Stimulated activated CD4-positive, alpha-beta T cell treated with anti-CD3 and anti-CD28 coated beads, Interleukin-2, amount 100 ng/mL, for 24 hours (primary cell): ENCODE measurements around the gene CPNE5.

Experiments
- DNase-seq, 2 donors: peaks; one replicate each; pipeline ENCODE4 v3.0.0-alpha.2; 2020

The CPNE5 gene

DNA sequence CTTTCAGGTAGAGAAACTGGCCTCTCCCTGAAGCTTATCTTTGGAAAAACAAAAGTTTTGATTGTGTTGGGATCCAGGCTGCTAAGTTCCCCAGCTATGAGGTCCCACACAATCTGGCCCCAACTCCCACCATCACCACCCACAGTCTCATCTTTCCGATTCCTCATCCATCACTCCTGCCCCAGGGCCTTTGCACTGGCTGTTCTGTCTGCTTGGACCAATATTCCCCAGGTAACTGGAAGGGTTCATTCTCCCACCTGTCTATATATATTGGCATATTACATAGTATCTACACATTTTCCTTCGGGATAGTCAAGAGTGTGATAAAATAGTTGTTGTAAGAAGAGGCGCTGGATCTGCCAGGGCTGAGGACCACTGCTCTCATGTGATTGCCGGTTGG is 52.0 kb downstream of the CPNE5 start:
- no peak for DNase-seq

DNA sequence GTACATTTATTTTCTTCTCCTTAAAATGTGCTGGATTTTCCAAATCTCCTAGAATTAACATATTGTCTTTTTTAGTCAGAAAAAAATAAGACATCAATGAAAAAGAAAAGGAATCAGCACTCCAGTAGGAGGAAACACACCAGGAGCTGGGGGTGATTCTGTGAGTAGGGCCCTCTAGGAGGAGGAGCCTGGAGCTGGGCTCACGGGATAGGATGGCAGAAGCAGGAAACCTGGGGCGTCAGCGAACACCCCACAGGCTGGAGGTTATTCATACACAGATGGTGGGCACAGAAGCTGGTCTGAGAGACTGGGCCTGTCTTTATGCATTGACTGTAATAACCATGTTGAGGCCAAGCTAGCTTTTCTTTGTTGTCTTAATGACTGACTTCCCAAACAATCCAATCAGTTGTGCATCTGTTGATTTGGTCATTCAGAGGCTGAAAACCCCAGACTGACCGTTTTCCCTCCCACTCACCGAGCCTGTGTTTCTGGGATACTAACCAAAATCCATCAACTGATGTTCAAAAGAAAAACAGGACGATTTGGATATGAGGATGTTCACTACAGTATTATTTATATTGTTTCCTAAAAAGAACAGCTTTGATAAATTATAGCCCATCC is 53.1 kb downstream of the CPNE5 start:
- no peak for DNase-seq

DNA sequence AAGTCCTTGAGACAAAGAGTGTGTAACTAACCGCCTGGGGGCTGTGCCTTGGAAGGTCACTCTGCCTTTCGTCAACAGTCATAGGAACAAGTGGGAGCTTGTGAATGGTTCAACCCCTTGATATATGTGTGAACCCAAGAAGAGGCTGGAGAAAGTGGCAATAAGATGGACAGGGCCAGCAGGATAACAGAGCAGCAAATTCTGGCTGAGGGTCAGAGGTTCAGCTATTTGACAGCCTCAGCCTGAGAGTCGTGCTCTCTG is 54.9 kb downstream of the CPNE5 start:
- no peak for DNase-seq

DNA sequence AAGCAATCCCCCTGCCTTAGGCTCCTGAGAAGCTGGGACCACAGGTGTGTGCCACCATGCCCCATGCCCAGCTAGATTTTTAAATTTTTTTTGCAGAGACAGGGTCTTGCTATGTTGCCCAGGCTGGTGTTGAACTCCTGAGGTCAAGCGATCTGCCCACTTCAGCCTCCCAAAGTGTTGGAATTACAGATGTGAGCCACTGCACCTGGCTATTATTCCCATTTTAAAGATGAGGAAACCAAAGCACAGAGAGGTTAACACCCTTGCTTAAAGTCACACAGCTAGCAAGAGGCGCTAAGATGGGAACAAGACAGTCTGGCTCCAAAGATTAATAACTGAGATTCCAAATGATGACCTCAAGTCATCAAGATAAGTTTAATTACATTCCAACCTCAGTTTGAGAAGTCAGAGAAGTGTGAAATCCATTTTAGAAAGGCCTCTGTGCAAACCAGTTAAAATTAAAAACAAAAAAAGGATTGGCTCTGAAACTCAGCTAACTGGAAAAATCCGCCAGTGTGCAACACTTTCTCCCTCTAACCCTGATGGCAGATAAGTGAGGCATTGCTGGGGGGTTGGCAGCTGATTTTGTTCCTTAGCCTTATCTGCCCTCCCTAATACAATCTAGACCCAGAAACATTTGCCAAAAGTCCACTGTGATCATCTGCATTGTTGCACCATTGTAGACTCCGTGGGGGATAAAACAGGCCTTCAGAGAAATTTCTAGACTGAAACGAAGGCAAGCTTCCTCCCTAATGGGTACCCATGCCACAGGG is 55.5 kb downstream of the CPNE5 start:
- DNase-seq: no peak

DNA sequence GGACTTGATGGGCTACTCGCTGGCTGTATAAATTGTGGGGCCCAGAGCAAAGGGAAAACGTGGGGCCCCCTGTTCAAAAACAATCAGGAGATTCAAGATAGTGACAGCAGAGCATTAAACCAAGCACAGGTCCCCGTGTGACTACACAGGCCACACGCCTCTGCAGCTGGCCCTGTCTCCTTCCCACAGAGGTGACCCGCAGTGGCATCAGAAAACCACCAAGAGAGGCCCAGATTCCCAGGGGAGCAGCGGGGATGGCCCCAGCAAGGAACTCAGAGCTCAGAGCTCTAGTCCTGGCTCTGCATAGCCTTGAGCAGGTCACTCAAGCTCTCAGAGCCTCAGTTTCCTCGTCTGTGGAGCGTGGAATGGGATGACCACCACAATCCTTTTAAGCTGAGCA is 57.6 kb downstream of the CPNE5 start:
- DNase-seq: no peak

DNA sequence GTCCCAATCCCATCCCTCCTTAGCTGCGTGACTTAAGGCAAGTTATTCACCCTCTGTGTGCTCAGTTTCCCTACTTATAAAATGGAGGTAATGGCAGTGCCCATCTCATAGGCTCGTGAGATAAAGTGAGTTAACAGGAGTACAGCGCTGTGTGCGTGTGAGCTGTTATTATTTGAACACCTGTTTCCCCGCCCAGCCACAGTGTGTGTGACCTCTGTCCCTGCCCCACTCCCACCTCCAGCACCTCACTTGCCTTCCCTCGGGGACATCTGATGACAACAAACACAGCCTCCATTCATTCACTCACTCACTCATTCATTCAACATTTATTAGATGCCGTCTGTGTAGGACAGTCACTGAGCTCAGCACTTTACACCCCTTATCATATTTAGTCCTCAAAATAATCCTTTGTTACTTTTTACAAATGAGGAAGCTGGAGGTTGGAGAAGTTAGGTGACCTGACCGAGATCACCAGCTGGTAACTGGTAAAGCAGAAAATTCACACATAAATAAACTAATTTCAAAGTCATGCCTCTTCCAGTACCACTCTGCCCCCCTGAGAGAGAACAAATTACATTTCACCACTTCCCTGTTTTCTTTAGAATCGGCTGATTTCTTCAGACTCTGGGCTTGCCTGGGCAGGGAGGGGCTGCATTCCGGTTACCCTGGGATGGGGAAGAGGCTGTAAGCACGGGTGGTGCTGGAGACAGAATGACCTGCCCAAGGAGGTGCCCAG is 58.6 kb downstream of the CPNE5 start:
- DNase-seq: no peak

DNA sequence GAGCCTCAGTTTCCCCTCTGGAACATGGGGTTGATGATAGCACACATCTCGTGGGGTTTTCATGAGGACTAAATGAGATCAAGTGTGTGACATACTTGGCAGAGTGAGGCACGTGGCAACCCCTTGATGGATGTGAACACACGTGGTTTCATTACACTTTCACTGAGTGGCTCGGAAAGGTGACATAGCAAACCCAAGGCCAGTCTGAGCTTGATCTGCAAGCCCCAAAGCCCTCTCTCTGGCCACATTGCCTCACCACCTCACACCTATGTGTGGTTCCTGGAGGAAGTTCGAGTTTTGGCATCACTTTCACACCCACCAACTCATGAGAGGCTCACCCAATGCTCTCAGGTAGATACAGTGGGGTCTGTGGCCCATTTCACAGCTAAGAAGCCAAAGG is 60.0 kb downstream of the CPNE5 start:
- DNase-seq: no peak

DNA sequence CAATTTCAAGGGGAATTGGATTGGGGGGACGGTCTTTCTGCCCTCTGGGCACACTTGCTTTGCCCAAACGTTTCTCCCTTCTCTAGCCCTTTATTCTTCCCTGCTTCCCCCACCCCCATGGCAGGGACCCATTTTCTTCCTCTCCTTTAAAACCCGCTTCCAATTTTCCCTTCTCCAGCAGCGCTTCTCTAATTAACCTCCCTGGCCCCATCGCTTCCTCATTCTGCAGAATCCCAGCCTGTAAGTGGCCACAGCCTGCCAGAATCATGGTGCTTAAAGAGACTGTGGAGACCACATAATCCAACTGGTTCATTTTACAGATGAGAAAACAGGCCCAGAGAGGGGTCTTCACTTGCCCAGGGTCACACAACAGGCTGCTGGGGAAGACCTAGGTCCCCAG is 61.4 kb downstream of the CPNE5 start:
- no peak for DNase-seq

DNA sequence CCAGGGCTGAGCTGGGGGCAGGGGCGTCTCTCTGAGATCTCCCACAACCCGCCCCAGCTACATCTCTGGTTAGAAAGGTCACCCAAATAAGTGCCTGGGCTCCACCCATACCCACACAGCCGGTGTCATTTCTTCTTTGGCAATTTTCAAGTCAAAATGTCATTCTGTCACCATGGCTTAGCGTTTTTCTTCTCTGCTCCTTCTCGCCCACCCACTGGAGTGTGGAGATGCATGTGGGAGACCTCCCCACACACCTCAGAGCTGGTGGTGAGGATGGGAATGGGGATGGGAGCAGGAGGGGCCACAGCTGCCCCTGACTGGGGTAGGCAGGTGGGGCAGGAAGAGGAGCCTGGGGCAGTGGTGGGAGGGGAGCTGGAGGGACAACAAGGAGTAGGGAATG is 63.1 kb downstream of the CPNE5 start:
- DNase-seq: no peak

DNA sequence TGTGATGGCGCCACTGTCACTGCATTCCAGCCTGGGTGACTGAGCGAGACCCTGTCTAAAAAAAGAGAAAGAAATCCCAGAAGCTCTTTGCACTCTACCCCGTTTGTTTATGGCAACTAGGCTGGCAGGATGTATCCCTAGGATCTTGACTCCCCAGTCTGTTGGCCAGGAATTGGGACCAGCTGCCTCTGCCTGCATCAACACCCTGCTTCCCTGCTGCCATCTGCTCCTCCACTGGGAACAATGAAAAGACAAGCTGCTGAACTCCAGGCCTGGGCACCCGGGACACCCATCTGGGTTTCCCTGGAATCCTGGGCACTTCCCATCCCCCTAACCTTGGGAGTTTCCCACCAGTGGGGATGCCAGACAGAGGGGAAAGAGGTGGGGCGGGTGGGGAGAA is 64.9 kb downstream of the CPNE5 start:
- no peak for DNase-seq

DNA sequence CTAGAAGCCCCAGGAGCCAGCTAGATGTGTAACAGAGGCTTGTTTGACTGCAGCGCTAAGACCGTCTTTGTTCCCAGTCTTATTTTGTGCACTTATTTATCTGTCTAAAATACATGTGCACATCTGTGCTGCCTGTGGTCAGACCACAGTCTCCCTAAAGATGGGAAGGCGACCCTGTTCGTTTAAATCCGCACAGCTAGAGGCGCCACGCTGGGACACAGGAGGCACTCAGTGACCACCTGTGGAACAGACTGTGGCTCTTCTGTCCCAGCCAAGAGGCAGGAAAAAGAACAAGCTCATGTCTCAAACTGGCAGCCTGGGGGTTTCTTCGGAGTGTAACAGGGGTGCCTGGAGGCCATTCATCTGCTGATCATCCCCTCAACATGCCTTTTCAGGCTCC is 66.8 kb downstream of the CPNE5 start:
- DNase-seq: no peak

DNA sequence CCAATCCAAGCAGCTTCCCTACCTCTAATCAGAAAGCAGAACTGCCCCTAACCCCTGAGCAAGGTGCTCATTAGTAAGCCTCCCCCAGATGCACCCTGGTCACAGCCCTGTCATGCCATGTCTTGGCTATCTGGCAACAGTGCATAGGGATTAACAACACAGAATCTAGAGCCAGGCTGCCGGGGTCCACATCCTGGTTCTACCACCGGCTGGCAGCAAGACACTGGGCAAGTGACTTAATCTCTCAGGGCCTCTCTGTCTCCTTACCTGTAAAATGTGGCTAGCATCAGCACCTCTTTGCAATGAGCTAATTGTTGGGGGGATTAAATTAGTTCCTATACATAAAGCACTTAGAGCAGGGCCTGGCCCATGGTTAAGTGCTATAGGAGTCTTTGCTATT is 68.1 kb downstream of the CPNE5 start:
- DNase-seq: no peak

DNA sequence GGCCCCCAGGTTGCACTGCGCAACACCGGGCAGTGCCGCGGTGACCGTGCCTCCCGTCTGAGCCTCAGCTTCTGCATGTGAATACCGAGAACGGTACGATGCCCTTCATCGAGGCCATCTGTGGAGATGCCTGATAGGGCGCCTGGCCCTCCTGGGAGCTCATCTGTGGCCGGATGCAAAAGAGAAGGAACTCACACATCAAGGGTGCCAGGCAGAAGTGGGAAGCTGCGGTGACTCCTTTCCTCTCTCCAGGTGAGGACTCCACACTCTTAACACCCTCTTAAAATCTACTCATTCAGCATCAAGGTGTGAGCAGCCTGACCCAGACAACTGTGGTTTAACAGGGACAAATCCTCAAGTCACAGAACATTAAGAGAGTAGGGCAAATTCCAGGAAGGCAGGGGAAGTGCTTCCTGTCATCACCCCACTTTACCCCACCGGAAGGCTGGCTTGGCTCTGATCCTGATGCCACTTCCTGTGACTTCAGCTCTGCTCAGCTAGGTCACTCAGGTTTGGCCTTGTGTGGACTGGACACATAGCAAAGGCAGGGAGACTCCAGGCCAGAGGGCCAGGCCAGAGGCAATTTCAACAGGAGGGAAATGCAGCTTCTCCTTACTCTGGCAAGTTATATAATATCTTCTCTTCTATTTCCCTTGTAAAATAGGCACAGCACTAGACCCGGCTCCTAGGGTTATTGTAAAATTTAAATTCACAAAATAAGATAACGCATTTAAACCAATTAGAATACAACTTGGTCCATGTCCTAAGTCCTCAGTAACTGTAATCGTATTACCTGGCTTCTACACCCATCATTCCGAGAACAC is 69.4 kb downstream of the CPNE5 start:
- DNase-seq: peak in 1 of 2 donors; percentile 42

DNA sequence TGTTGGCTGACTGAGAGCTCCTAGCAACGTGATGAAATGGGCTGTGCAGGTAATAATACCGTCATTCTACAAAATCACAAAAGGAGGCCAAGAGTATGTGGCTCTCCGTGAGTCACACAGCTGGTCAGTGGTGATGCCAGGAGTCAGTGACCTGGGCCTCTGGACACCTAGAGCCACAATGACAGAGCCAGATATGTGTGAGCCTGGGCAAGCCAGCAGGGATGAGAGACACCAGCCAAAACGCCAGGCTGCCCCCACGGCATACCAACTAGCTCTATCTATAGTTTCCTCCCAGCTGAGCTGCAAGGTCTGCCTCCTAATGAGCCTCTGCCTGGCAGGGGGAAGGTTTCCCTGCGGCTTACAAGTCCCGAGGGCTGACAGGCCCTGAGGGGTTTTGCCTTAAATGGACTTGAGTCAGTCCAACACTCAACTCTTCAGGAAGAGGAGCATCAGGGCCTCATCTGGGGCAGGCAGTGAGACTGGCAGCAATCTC is 70.0 kb downstream of the CPNE5 start:
- no peak for DNase-seq

DNA sequence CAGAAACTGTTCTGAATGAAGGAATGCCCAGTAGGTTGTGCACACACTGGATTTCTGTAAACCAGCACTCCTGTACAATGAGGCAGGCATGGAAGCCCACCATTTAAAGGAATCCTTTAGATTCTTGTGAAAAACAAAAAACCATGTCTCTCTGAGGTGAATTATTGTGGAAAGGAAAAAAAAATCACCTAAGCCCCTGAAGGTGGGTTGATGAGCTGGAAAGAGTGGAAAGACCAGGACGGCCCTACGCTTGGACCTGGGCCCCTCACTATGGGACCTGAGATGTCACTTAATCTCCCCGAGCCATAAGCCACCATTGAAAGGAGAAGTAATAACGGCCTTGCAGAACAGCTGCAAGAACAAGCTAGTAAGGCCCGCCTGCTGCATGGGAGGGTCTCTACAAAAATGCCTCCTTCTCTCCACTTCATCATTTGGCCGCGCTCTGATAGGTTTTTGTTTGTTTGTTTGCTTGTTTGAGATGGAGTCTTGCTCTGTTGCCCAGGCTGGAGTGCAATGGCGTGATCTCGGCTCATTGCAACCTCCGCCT is 72.8 kb downstream of the CPNE5 start:
- DNase-seq: no peak

DNA sequence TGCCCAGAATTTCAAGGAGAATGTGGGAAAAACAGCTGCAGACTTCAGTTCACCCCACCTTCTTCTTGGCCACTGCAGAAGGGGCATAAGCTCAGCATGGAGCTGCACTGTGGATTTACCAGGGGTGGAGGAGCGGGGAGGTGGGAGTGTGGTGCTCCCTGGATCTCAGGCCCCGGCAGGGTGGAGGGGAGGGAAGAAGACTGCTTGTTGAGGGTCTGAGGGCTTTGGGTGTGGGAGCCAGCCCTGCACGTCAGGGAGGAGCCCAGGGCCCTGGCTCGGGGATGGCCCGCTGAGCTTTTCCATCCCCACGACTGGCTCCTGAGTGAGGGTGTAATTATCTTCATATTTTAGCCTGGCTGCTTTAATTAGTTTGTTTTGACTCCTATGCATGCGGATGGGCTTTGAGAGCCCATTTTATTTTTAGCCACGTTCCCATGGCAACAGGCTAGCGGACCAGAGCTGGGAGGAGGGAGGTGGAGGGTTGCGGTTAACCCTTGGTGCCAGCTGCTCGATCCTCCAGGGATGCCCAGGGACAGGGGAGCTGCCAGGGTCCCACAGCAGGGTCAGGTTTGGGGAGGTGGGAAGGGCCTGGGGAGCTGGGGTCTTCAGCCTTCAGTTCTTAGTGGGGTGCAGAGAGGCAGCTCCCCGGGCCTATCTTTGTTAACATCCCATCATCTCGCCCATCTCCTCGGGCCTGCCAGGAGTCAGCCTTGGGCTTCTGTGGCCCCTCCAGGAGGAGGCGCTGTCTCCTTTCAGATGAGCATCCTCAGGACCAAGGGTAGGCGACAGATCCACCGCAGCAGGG is 73.4 kb downstream of the CPNE5 start:
- peak; percentile 84 to 87 for DNase-seq

DNA sequence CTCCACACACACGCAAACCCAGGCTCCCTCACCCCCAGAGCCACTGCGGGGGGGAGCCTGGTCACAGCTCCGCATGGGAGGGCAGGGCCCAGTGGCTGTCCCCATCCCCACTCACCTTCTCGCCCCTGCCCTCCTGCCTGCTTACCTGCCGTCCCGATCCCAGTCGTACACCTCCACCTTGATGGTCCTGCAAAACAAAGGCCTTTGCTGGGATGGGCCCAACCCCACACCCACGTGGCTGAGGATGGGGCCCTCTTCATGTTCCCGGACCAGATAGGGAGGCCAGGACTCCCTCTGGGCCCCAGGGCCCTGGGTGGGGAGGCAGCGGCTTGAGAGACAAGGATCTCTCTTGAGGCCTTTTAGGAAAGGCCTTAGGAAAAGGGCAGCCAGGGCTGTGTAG is 74.1 kb downstream of the CPNE5 start:
- no peak for DNase-seq

DNA sequence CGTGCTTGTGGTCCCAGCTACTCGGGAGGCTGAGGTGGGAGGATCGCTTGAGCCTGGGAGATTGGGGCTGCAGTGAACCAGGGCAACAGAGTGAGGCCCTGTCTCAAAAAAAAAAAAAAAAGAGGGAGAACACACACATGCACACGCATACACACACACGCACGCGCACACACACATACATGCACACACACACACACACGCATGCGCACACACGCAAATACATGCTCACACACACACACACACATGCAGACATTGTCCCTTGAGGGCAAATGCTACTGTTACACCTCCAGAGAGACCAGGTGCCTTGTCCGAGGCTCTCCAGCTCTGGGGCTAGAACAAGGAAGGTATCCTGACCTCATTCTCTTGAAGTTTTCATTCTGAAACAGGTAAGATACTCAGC is 77.1 kb downstream of the CPNE5 start:
- no peak for DNase-seq

DNA sequence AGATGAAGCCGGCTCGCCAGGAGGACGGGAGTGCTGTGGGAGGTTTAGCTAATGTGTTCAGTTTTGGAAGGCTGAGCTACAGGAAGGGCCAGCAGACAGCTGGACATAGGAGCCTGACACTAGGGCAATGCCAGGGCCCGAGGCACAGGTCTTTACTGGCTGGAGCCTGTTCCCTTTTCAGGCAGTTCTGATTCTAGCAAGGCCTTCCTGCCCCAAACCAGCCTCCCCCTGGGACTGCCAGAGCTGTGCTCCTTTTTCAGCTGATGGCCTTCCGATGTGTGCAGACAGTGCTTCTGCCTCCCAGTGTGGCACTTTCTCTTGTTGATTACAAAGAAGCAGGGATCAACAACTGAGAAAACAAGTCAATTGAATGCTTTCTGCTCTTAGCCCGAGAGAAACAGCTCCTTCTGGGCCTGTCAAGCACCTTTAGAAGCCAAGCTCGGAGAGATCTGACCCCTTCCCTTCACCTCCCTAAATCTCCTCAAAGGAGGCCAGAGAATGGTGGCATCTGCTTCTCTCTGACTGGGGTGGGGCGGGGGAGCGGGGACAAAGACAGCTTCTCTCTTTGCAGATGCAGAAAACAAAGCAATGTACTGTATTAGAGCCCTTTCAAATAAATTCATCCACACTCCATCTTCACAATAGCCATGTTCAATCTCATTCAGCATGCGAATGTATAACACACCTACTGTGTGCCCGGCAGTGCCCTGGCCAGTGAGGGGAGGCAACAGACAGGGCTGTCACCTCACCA is 78.4 kb downstream of the CPNE5 start:
- DNase-seq: no peak

DNA sequence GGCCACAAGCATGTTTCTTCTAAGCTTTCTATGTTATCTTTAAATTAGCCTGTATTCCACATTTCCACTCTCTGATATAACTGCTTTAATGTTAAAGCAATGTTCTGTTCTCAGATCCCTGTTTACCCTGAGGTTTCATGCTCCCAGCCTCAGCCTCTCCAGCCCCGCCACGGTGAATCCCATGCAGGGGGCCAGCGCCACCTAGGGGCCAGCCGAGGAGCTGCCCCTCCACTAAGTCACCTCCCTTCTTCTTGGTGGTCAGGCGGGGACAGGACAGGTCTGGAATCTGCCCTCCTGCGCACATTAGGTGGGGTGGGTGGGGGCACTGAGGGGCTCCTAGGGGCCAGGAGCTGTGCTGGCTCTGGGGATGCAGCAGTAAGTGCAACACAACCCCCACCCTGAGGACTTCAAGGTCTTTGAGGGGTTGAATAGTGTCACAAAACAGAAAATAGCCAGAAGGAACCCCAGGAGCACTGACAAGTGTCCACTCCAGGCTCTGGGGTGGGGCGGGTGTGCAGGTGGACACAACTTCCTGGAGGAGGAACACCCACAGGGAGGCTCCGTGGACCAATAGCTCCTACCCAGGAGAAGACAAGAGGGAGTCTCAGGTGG is 80.0 kb downstream of the CPNE5 start:
- DNase-seq: peak; percentile 86 to 88
